ENCODE measurements around the gene LPCAT2. TPM values are rescaled to one million over a fixed set of nuclear protein-coding genes. Genes with fewer than 3 reads are reported as not detected.

Gene LPCAT2
- total and polyA plus RNA-seq, 4 donors, result 0.96 to 4.2 (median 2.7) TPM

- H3K9ac ChIP-seq (ENCODE audit: low read depth in 1 of 2, low read length in 2 of 2), result no peak overlapping the region
- no peak overlapping the region for H3K4me3 ChIP-seq (ENCODE audit: low read depth in 1 of 3, low read length in 3 of 3)
- no peak for TF ChIP-seq ATF3 (IDR thresholded peaks at IDR 0.05)
- TF ChIP-seq FOXA1 (IDR thresholded peaks at IDR 0.05), result no peak
- peaks cover 9 to 21% (median 16%) of the 10 kb centered on the region in 4 donors for H3K4me1 ChIP-seq (ENCODE audit: control insufficient read depth in 4 of 4, insufficient read depth in 4 of 4, low read length in 3 of 4)
- H3K27me3 ChIP-seq (ENCODE audit: control insufficient read depth in 4 of 4, insufficient read depth in 4 of 4, low read length in 3 of 4), result no peaks in the 10 kb centered on the region
- WGBS, result 94% methylated on average over 10 of the region's 10 CpGs
- no peaks in the 10 kb centered on the region for H3K9me3 ChIP-seq (ENCODE audit: control insufficient read depth in 4 of 4, low read length in 3 of 4)
- no peak for DNase-seq (ENCODE audit: low spot score)
- no peak overlapping the region for H3K27ac ChIP-seq (ENCODE audit: low read depth in 1 of 2, low read length in 2 of 2)
- no peaks in the 10 kb centered on the region for H3K36me3 ChIP-seq (ENCODE audit: control insufficient read depth in 4 of 4, insufficient read depth in 3 of 4, low read depth in 1 of 4, low read length in 3 of 4)
Observed at GRCh38 chr16:55505333-55506015, 3.4 kb upstream of the LPCAT2 start.

GRCh38 chr16:55506083-55506482 is 2.8 kb upstream of the LPCAT2 start:
- WGBS, result 85% methylated on average over 7 of the region's 7 CpGs
- no peak for DNase-seq (ENCODE audit: low spot score)
- H3K27ac ChIP-seq (ENCODE audit: low read depth in 1 of 2, low read length in 2 of 2), result no peak overlapping the region
- no peaks in the 10 kb centered on the region for H3K9me3 ChIP-seq (ENCODE audit: control insufficient read depth in 4 of 4, low read length in 3 of 4)
- H3K27me3 ChIP-seq (ENCODE audit: control insufficient read depth in 4 of 4, insufficient read depth in 4 of 4, low read length in 3 of 4), result no peaks in the 10 kb centered on the region
- no peak overlapping the region for H3K4me3 ChIP-seq (ENCODE audit: low read depth in 1 of 3, low read length in 3 of 3)
- peaks cover 9 to 19% (median 16%) of the 10 kb centered on the region in 4 donors for H3K4me1 ChIP-seq (ENCODE audit: control insufficient read depth in 4 of 4, insufficient read depth in 4 of 4, low read length in 3 of 4)
- no peak overlapping the region for H3K9ac ChIP-seq (ENCODE audit: low read depth in 1 of 2, low read length in 2 of 2)
- no peaks in the 10 kb centered on the region for H3K36me3 ChIP-seq (ENCODE audit: control insufficient read depth in 4 of 4, insufficient read depth in 3 of 4, low read depth in 1 of 4, low read length in 3 of 4)
- no peak for TF ChIP-seq TAF1 (conservative IDR thresholded peaks at IDR 0.05)
- TF ChIP-seq HNF4A (conservative IDR thresholded peaks at IDR 0.05), result no peak

- H3K36me3 ChIP-seq (ENCODE audit: control insufficient read depth in 4 of 4, insufficient read depth in 3 of 4, low read depth in 1 of 4, low read length in 3 of 4), result no peaks in the 10 kb centered on the region
- H3K27me3 ChIP-seq (ENCODE audit: control insufficient read depth in 4 of 4, insufficient read depth in 4 of 4, low read length in 3 of 4), result no peaks in the 10 kb centered on the region
- H3K9me3 ChIP-seq (ENCODE audit: control insufficient read depth in 4 of 4, low read length in 3 of 4), result no peaks in the 10 kb centered on the region
- H3K4me3 ChIP-seq (ENCODE audit: low read depth in 1 of 3, low read length in 3 of 3), result no peak overlapping the region
- 67% methylated on average over 4 of the region's 4 CpGs for WGBS
- no peak overlapping the region for H3K9ac ChIP-seq (ENCODE audit: low read depth in 1 of 2, low read length in 2 of 2)
- TF ChIP-seq HNF4A (conservative IDR thresholded peaks at IDR 0.05) (no peak), HNF4G (IDR thresholded peaks at IDR 0.05) (no peak), JUND (IDR thresholded peaks at IDR 0.05) (no peak), RAD21 (IDR thresholded peaks at IDR 0.05) (no peak), FOXA1 (IDR thresholded peaks at IDR 0.05) (no peak), ATF3 (IDR thresholded peaks at IDR 0.05) (no peak), YY1 (IDR thresholded peaks at IDR 0.05) (no peak), FOXA2 (IDR thresholded peaks at IDR 0.05) (no peak), RXRA (IDR thresholded peaks at IDR 0.05) (no peak), TAF1 (conservative IDR thresholded peaks at IDR 0.05) (no peak), REST (IDR thresholded peaks at IDR 0.05) (no peak), MAX (IDR thresholded peaks at IDR 0.05) (no peak), CTCF (IDR thresholded peaks at IDR 0.05; ENCODE audit: low read depth, low read length, missing input control) (no peak), SP1 (IDR thresholded peaks at IDR 0.05) (no peak)
- H3K4me1 ChIP-seq (ENCODE audit: control insufficient read depth in 4 of 4, insufficient read depth in 4 of 4, low read length in 3 of 4), result peaks cover 9 to 19% (median 16%) of the 10 kb centered on the region in 4 donors
- no peak for DNase-seq (ENCODE audit: low spot score)
- H3K27ac ChIP-seq (ENCODE audit: low read depth in 1 of 2, low read length in 2 of 2), result no peak overlapping the region
Observed at GRCh38 chr16:55506708-55507107, 2.2 kb upstream of the LPCAT2 start.

Data from liver (tissue), 9 donors.